PC-9 (cell line): Measurements from ENCODE around the gene GALNT16.

Source experiments
- CTCF ChIP-seq: fragments of 200-600 bp; sonication (generic); conservative IDR thresholded peaks from 2 replicates; pipeline ENCODE4 v1.6.1; 2017; ENCODE audit warnings: mixed run types, antibody characterized with exemption, mild to moderate bottlenecking, moderate library complexity
- EZH2 ChIP-seq: fragments of 200-600 bp; sonication (generic); IDR thresholded peaks from 2 replicates; pipeline ENCODE4 v1.8.0; 2017; ENCODE audit warnings: antibody characterized with exemption, low read depth

- TF ChIP-seq CTCF (no peak), EZH2 (no peak)
Observed at GRCh38 chr14:69398818-69399210, 138.9 kb downstream of the GALNT16 start.
